H9 (cell line): ENCODE measurements around the gene MEI4. TPM values are rescaled to one million over a fixed set of nuclear protein-coding genes. Genes with fewer than 3 reads are reported as not detected.

Experiments used
- DNase-seq: peaks from one replicate; pipeline ENCODE4 v3.0.0-alpha.2; 2017
- H2AFZ ChIP-seq: one replicate; pipeline ENCODE4 v1.6.1; 2013; ENCODE audit warnings: mild to moderate bottlenecking, low read length, control low read depth, moderate library complexity
- H2AK5ac ChIP-seq: 2 replicates; pipeline ENCODE4 v1.6.1; 2013; ENCODE audit warnings: low read length, control low read depth, mixed read lengths; ENCODE audit not compliant: insufficient read length
- H2BK120ac ChIP-seq: one replicate; pipeline ENCODE4 v1.6.1; 2013; ENCODE audit warnings: low read depth, mild to moderate bottlenecking, low read length, control low read depth, inconsistent platforms; ENCODE audit not compliant: poor library complexity, severe bottlenecking
- H2BK12ac ChIP-seq: 2 replicates; pipeline ENCODE4 v1.6.1; 2013; ENCODE audit warnings: low read length, control low read depth, mixed read lengths, low read depth; ENCODE audit not compliant: insufficient read length
- H2BK15ac ChIP-seq: 2 replicates; pipeline ENCODE4 v1.6.1; 2013; ENCODE audit warnings: low read depth, low read length, control low read depth
- H2BK20ac ChIP-seq: one replicate; pipeline ENCODE4 v1.6.1; 2013; ENCODE audit warnings: low read depth, mild to moderate bottlenecking, low read length, control low read depth, inconsistent platforms; ENCODE audit not compliant: poor library complexity, severe bottlenecking
- H2BK5ac ChIP-seq: 2 replicates; pipeline ENCODE4 v1.6.1; 2013; ENCODE audit warnings: low read length, control low read depth, mixed read lengths; ENCODE audit not compliant: insufficient read length
- H3K14ac ChIP-seq: 2 replicates; pipeline ENCODE4 v1.6.1; 2013; ENCODE audit warnings: low read length, control low read depth; ENCODE audit not compliant: insufficient read depth
- H3K18ac ChIP-seq: 2 replicates; pipeline ENCODE4 v1.6.1; 2013; ENCODE audit warnings: low read depth, mild to moderate bottlenecking, mixed read lengths, low read length, control low read depth; ENCODE audit not compliant: insufficient read length
- H3K23ac ChIP-seq: 2 replicates; pipeline ENCODE4 v1.6.1; 2013; ENCODE audit warnings: low read length, control low read depth, mixed read lengths, low read depth; ENCODE audit not compliant: insufficient read length
- H3K23me2 ChIP-seq: 2 replicates; pipeline ENCODE4 v1.6.1; 2013; ENCODE audit warnings: low read depth, mild to moderate bottlenecking, mixed read lengths, low read length, control low read depth; ENCODE audit not compliant: insufficient read length, poor library complexity, severe bottlenecking
- H3K27ac ChIP-seq: 2 replicates; pipeline ENCODE4 v1.5.1; 2013; ENCODE audit warnings: low read length, control low read depth, mixed read lengths, low read depth; ENCODE audit not compliant: insufficient read length
- H3K27me3 ChIP-seq: 2 replicates; pipeline ENCODE4 v1.6.1; 2013; ENCODE audit warnings: low read length, control low read depth, inconsistent platforms; ENCODE audit not compliant: insufficient read depth
- H3K4ac ChIP-seq: 2 replicates; pipeline ENCODE4 v1.6.1; 2013; ENCODE audit warnings: low read depth, mild to moderate bottlenecking, control low read depth, inconsistent platforms, low read length, moderate library complexity
- H3K4me1 ChIP-seq: 2 replicates; pipeline ENCODE4 v1.6.1; 2013; ENCODE audit warnings: low read length, control low read depth, inconsistent platforms; ENCODE audit not compliant: insufficient read depth
- H3K4me2 ChIP-seq: 2 replicates; pipeline ENCODE4 v1.6.1; 2013; ENCODE audit warnings: low read length, control low read depth, mixed read lengths; ENCODE audit not compliant: insufficient read length, insufficient read depth
- H3K56ac ChIP-seq: 2 replicates; pipeline ENCODE4 v1.6.1; 2013; ENCODE audit warnings: low read depth, mild to moderate bottlenecking, mixed read lengths, low read length, control low read depth; ENCODE audit not compliant: insufficient read length
- H3K79me1 ChIP-seq: 2 replicates; pipeline ENCODE4 v1.6.1; 2013; ENCODE audit warnings: low read depth, mild to moderate bottlenecking, moderate library complexity, low read length, control low read depth, inconsistent platforms; ENCODE audit not compliant: insufficient read depth, poor library complexity, severe bottlenecking
- H3K79me2 ChIP-seq: 2 replicates; pipeline ENCODE4 v1.6.1; 2013; ENCODE audit warnings: low read length, control low read depth, inconsistent platforms; ENCODE audit not compliant: insufficient read depth
- H3K9ac ChIP-seq: 2 replicates; pipeline ENCODE4 v1.6.1; 2013; ENCODE audit warnings: low read length, control low read depth, mixed read lengths; ENCODE audit not compliant: insufficient read length; ENCODE audit errors: extremely low read depth
- H3K9me3 ChIP-seq: one replicate; pipeline ENCODE4 v1.6.1; 2013; ENCODE audit warnings: low read depth, low read length, inconsistent platforms; ENCODE audit not compliant: control insufficient read depth
- H3T11ph ChIP-seq: one replicate; pipeline ENCODE4 v1.6.1; 2013; ENCODE audit warnings: mild to moderate bottlenecking, low read length, control low read depth, inconsistent platforms
- H4K20me1 ChIP-seq: one replicate; pipeline ENCODE4 v1.6.1; 2013; ENCODE audit not compliant: control insufficient read depth, insufficient read length, insufficient read depth
- H4K5ac ChIP-seq: 2 replicates; pipeline ENCODE4 v1.6.1; 2013; ENCODE audit warnings: low read depth, mild to moderate bottlenecking, mixed read lengths, low read length, control low read depth; ENCODE audit not compliant: insufficient read length
- H4K8ac ChIP-seq: replicated peaks from 2 replicates; pipeline ENCODE4 v1.6.1; 2013; ENCODE audit warnings: low read length, control low read depth, mixed read lengths, low read depth; ENCODE audit not compliant: insufficient read length
- H4K91ac ChIP-seq: 2 replicates; pipeline ENCODE4 v1.6.1; 2013; ENCODE audit warnings: low read depth, mild to moderate bottlenecking, moderate library complexity, mixed read lengths, low read length, control low read depth; ENCODE audit not compliant: insufficient read length
- H3K27ac Mint-ChIP-seq, 3 experiments: 2 replicates in 2 of 3; 3 replicates in 1 of 3; pipeline ENCODE4 v1.8.0; 2020 to 2021; ENCODE audit warnings: mixed read lengths in 3 of 3, mild to moderate bottlenecking in 1 of 3, moderate library complexity in 1 of 3
- H3K27me3 Mint-ChIP-seq: 2 replicates; pipeline ENCODE4 v1.8.0; 2021; ENCODE audit warnings: low read depth, mild to moderate bottlenecking, moderate library complexity, mixed read lengths
- H3K36me3 Mint-ChIP-seq, 3 experiments: 2 replicates in 2 of 3; 3 replicates in 1 of 3; pipeline ENCODE4 v1.8.0; 2020 to 2021; ENCODE audit warnings: low read depth in 3 of 3, mixed read lengths in 3 of 3; ENCODE audit not compliant: insufficient read depth in 1 of 3
- H3K4me1 Mint-ChIP-seq, 2 experiments: 2 replicates each; pipeline ENCODE4 v1.8.0; 2020; ENCODE audit warnings: mixed read lengths in 2 of 2
- H3K4me3 Mint-ChIP-seq, 2 experiments: 2 replicates in 1 of 2; 3 replicates in 1 of 2; pipeline ENCODE4 v1.8.0; 2020 to 2021; ENCODE audit warnings: mild to moderate bottlenecking in 2 of 2, mixed read lengths in 2 of 2, moderate library complexity in 1 of 2
- H3K9me3 Mint-ChIP-seq, 2 experiments: 2 replicates in 1 of 2; 3 replicates in 1 of 2; pipeline ENCODE4 v1.8.0; 2020; ENCODE audit warnings: mild to moderate bottlenecking in 2 of 2, mixed read lengths in 2 of 2, moderate library complexity in 1 of 2
- WGBS: extraction: QIAGEN DNeasy Blood & Tissue Kit; methylation state at CpG from one replicate; pipeline ENCODE4 v1.1.7; 2013; ENCODE audit warnings: missing lambda C conversion rate, low lambda C conversion rate, mixed read lengths; ENCODE audit not compliant: insufficient read length; ENCODE audit errors: extremely low coverage; 5-methylcytosine and 5-hydroxymethylcytosine counted together
- total RNA-seq: library from RNA; stranded (reverse); gene quantifications from 2 replicates; pipeline ENCODE4 v1.2.1, GENCODE V29; 2021
- TF ChIP-seq, protein P1 (sequence below): fragments of 200-600 bp; sonication (generic); conservative IDR thresholded peaks from 3 replicates; pipeline ENCODE4 v1.8.0; 2021; ENCODE audit warnings: antibody characterized with exemption, mild to moderate bottlenecking

Gene MEI4
- total RNA-seq, 1 experiment from 2014 or later = 0.55 TPM

GRCh38 chr6:77674211-77674610 lies 21.4 kb downstream of the MEI4 start:
- Histone ChIP-seq H4K20me1 (no peaks in the 10 kb centered on the region), H3T11ph (no peak overlapping the region), H2BK20ac (no peak overlapping the region), H3K4me2 (no peak overlapping the region), H3K27me3 (no peaks in the 10 kb centered on the region; the same call in 1 of the 2 replicates), H3K27ac (no peak overlapping the region), H4K8ac (no peak overlapping the region), H3K4me1 (no peaks in the 10 kb centered on the region), H3K9me3 (no peaks in the 10 kb centered on the region), H3K9ac (no peak overlapping the region), H3K79me1 (no peaks in the 10 kb centered on the region), H4K5ac (no peak overlapping the region), H2BK120ac (no peak overlapping the region), H3K79me2 (no peaks in the 10 kb centered on the region), H2BK5ac (no peak overlapping the region), H3K14ac (no peak overlapping the region), H3K23ac (no peak overlapping the region), H2BK12ac (no peak overlapping the region), H2BK15ac (no peak overlapping the region), H2AFZ (no peak overlapping the region), H2AK5ac (no peak overlapping the region), H4K91ac (no peak overlapping the region), H3K4ac (no peak overlapping the region), H3K56ac (no peak overlapping the region), H3K18ac (no peak overlapping the region), H3K23me2 (no peaks in the 10 kb centered on the region)
- H3K4me3 Mint-ChIP-seq = no peak overlapping the region
- WGBS = no CpG with 5 or more reads among the region's 2 CpGs
- H3K27me3 Mint-ChIP-seq = no peaks in the 10 kb centered on the region
- TF ChIP-seq, protein P1, sequence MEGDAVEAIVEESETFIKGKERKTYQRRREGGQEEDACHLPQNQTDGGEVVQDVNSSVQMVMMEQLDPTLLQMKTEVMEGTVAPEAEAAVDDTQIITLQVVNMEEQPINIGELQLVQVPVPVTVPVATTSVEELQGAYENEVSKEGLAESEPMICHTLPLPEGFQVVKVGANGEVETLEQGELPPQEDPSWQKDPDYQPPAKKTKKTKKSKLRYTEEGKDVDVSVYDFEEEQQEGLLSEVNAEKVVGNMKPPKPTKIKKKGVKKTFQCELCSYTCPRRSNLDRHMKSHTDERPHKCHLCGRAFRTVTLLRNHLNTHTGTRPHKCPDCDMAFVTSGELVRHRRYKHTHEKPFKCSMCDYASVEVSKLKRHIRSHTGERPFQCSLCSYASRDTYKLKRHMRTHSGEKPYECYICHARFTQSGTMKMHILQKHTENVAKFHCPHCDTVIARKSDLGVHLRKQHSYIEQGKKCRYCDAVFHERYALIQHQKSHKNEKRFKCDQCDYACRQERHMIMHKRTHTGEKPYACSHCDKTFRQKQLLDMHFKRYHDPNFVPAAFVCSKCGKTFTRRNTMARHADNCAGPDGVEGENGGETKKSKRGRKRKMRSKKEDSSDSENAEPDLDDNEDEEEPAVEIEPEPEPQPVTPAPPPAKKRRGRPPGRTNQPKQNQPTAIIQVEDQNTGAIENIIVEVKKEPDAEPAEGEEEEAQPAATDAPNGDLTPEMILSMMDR = no peak
- H3K9me3 Mint-ChIP-seq = no peaks in the 10 kb centered on the region
- H3K36me3 Mint-ChIP-seq = no peaks in the 10 kb centered on the region
- H3K4me1 Mint-ChIP-seq = peaks cover 0 to 3% of the 10 kb centered on the region in 2 experiments; a peak in 2 of 4 replicates
- H3K27ac Mint-ChIP-seq = no peak overlapping the region
- no peak for DNase-seq
